ENCODE measurements around the gene THSD7B. TPM values are rescaled to one million over a fixed set of nuclear protein-coding genes. Genes with fewer than 3 reads are reported as not detected.

Gene THSD7B
- polyA plus RNA-seq, 1 donor from 2014 or later: 0.46 TPM

GRCh38 chr2:137031731-137032130 lies 266.4 kb downstream of the THSD7B start (continued):
- TF ChIP-seq CTCF (IDR thresholded peaks at IDR 0.05; ENCODE audit: poor library complexity, severe bottlenecking) (no peak), MXI1 (conservative IDR thresholded peaks at IDR 0.05; ENCODE audit: poor library complexity, severe bottlenecking) (no peak), TAF1 (IDR thresholded peaks at IDR 0.05; ENCODE audit: low read depth) (no peak)

- TF ChIP-seq POLR2AphosphoS5 (IDR thresholded peaks at IDR 0.05): no peak
- no peak for TF ChIP-seq RAD21 (conservative IDR thresholded peaks at IDR 0.05)
- no peak for TF ChIP-seq SMC3 (conservative IDR thresholded peaks at IDR 0.05; ENCODE audit: poor library complexity)
- no peak for TF ChIP-seq TAF1 (IDR thresholded peaks at IDR 0.05; ENCODE audit: low read depth)
- TF ChIP-seq REST (IDR thresholded peaks at IDR 0.05; ENCODE audit: borderline replicate concordance): no peak
- TF ChIP-seq MXI1 (conservative IDR thresholded peaks at IDR 0.05; ENCODE audit: poor library complexity, severe bottlenecking): no peak
- TF ChIP-seq EZH2 (IDR thresholded peaks at IDR 0.05; ENCODE audit: borderline replicate concordance, insufficient read depth, low read length, poor library complexity, severe bottlenecking): no peak
- TF ChIP-seq EP300 (conservative IDR thresholded peaks at IDR 0.05; ENCODE audit: poor library complexity, severe bottlenecking): no peak
- TF ChIP-seq CTCF (IDR thresholded peaks at IDR 0.05; ENCODE audit: poor library complexity, severe bottlenecking): no peak
- H3K4me3 ChIP-seq (ENCODE audit: low read length): no peak overlapping the region
- H3F3A ChIP-seq (ENCODE audit: insufficient read depth, low read length, poor library complexity, severe bottlenecking): no peaks in the 10 kb centered on the region
Measured at GRCh38 chr2:137036619-137037018, 271.3 kb downstream of the THSD7B start.

More at GRCh38 chr2:137036619-137037018, 271.3 kb downstream of the THSD7B start:
- Histone ChIP-seq H4K20me1 (ENCODE audit: insufficient read depth) (no peaks in the 10 kb centered on the region), H3K4me2 (ENCODE audit: low read length) (no peak overlapping the region), H3K27me3 (ENCODE audit: insufficient read depth, low read depth, low read length) (no peaks in the 10 kb centered on the region), H3K79me2 (replicated peaks; ENCODE audit: insufficient read depth, low read length) (no peaks in the 10 kb centered on the region), H3K36me3 (ENCODE audit: insufficient read depth, low read length) (no peaks in the 10 kb centered on the region), H3K9me3 (ENCODE audit: low read length) (no peaks in the 10 kb centered on the region), H3K27ac (ENCODE audit: low read length) (no peak overlapping the region), H2AFZ (ENCODE audit: low read depth, low read length) (no peak overlapping the region), H3K9me2 (ENCODE audit: insufficient read depth, low read length) (no peaks in the 10 kb centered on the region), H3K9ac (ENCODE audit: low read length) (no peak overlapping the region)
